CD4-positive, alpha-beta T cell treated with Interleukin-1 beta for 1 hour (primary cell): ENCODE results near the gene IL1F10.

Experiments used
- DNase-seq, 2 donors: peaks; one replicate each; pipeline ENCODE4 v3.0.0-alpha.2; 2020 to 2022

The IL1F10 gene

GRCh38 chr2:113112871-113113270 is 45.1 kb downstream of the IL1F10 start:
- DNase-seq, result no peak

DNA sequence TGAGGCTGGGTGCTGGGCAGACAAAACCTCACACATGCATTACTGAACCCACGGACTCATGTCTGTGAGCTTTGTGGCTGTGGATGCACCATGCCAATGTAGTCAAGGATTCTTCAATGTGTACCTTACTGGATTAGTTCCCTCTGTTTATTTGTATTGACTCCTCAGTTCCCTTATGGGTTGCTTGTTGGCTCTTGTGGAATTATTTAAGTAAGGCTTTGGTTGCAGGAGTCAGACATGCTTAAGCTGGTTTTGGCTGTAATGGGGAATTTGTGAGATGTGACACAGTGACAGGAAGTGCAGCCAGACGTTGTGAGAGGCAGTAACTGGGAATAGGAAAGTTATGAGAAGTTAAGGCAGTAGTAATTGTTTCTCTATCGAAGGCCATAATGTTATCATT is 46.0 kb downstream of the IL1F10 start:
- DNase-seq, result no peak

- DNase-seq, result no peak
Measured at GRCh38 chr2:113114224-113114945, 46.6 kb downstream of the IL1F10 start.

GRCh38 chr2:113114996-113115395 is 47.2 kb downstream of the IL1F10 start:
- no peak for DNase-seq

DNA sequence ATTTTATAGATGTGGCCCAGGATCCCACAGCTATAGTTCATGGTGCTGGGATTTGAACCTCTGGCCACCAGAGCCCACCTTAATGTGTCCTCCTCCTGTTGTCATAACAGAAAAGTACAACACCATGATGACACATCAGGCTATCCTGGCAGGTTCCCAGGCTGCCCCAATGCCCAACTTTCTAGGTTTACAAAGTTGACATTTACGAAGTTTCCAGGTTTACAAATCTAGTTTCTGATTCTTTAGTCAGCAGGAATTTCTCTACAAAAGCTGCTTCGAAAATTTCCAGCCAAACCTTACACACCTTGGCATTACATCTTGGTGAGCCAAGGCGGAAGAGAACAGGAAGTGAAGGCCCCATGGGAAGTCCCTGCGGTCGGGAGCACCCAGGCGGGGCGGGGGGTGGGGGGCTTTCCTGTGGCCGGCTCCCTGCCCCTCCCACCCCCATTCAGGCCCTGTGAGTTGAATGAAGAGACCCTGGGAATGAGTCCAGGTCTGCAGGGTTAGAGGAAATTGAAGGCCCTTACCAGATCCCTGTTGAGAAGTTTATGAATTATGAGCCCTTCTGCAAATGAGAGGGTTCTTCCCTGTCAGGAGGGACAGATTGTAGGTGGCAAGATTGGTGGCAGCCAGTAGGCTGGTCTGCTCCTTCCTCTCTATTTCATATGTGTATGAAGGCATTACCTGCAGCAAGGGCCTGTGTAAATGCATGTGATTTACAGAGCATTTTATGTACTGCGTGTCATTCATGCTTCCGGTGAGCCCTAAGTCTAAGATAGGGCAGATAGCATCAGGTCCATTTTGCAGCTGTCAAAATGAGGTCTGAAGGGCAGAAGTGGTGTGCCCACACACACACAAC is 48.6 kb downstream of the IL1F10 start:
- peak; percentile 31 to 49 for DNase-seq

DNA sequence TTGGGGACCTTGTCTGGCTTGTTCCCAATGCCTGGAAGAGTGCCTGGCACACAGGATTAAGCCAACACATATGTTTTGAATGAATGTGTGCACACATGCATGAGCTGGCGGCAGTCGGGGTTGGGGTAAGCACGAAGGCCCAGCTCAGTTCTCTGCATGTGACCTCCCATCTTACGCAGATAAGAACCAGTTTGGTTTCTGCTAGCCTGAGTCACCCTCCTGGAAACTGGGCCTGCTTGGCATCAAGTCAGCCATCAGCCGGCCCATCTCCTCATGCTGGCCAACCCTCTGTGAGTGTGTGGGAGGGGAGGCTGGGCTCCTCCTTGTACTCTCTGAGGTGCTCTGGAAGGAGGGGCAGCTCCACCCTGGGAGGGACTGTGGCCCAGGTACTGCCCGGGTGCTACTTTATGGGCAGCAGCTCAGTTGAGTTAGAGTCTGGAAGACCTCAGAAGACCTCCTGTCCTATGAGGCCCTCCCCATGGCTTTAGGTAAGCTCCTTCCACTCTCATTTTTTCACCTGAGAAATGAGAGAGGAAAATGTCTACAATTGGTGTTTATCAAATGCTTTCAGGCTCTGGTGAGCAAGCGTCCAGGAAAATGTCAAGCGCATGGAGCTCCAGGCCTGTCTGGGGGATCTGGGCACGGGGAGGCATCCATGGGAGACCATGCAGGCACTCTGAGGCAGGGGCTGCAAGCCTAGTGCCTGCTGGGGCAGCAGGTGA is 49.9 kb downstream of the IL1F10 start:
- DNase-seq, result no peak

DNA sequence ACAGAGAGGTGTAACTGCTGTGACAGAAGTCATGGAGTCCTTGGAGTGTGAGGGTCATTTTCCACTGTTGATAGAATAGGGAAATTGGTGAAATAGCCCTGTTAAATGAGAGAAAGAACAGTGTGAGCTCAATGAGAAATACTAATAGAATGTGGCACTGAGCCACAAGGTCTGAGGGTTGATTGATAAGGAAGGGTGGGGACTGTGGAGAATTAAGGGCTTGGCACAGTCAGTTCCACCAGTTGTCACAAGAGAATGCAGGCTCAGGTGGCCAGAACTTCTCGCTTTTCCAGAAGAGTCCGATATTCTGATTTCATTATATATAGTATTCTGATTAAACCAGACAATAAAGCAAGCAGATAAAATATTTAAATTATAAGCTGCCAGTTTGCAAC is 50.5 kb downstream of the IL1F10 start:
- no peak for DNase-seq

GRCh38 chr2:113119111-113119510 is 51.3 kb downstream of the IL1F10 start:
- DNase-seq, result no peak

- DNase-seq, result no peak
Measured at GRCh38 chr2:113120861-113121260, 53.1 kb downstream of the IL1F10 start.

- DNase-seq, result no peak
Measured at GRCh38 chr2:113122364-113122763, 54.6 kb downstream of the IL1F10 start.

DNA sequence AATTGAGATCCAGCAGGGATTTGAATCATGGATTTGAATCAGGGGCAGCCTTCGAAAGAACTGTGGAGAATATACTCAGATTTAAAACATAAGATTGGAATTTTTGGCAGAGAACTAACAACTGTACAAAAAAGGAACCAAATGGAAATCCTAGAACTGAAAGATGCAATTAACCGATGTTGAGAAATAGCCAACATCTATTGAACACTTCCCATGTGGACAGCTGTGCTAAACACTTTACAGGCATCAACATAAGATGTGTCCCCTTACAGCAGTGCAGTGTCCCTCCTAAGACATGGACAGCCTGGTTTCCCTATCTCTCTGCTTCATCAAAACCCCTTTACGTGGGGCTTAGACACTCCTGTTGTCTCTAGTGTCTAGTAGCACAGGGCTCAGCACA is 56.0 kb downstream of the IL1F10 start:
- no peak for DNase-seq

- DNase-seq, result no peak
Measured at GRCh38 chr2:113124181-113124961, 56.6 kb downstream of the IL1F10 start.
